Immature natural killer cell (primary cell): ENCODE measurements around the gene UFSP2. TPM values are rescaled to one million over a fixed set of nuclear protein-coding genes. Genes with fewer than 3 reads are reported as not detected.
"Not testable (repeated sequence)": the region's sequence is repeated elsewhere in the genome, so short reads cannot be mapped to it uniquely, and the experiment has no call there.

Experiments used
- DNase-seq, 3 donors: peaks; one replicate each; pipeline ENCODE4 v3.0.0; 2022; ENCODE audit warnings: mixed read lengths in 1 of 3
- H3K27ac Mint-ChIP-seq, 6 donors: one replicate each; pipeline ENCODE4 v1.8.0; 2020; ENCODE audit warnings: mixed read lengths in 6 of 6, mild to moderate bottlenecking in 5 of 6, inconsistent platforms in 4 of 6, moderate library complexity in 3 of 6
- H3K27me3 Mint-ChIP-seq, 3 donors: one replicate each; pipeline ENCODE4 v1.8.0; 2020 to 2021; ENCODE audit warnings: low read depth in 3 of 3, mild to moderate bottlenecking in 3 of 3, mixed read lengths in 3 of 3, moderate library complexity in 3 of 3, inconsistent platforms in 1 of 3
- H3K36me3 Mint-ChIP-seq, 3 donors: one replicate each; pipeline ENCODE4 v1.8.0; 2020; ENCODE audit warnings: mixed read lengths in 3 of 3, inconsistent platforms in 2 of 3, mild to moderate bottlenecking in 2 of 3
- H3K4me1 Mint-ChIP-seq, 2 donors: one replicate each; pipeline ENCODE4 v1.8.0; 2020; ENCODE audit warnings: inconsistent platforms in 2 of 2, mild to moderate bottlenecking in 2 of 2, mixed read lengths in 2 of 2, moderate library complexity in 1 of 2
- H3K4me3 Mint-ChIP-seq, 5 donors: one replicate each; pipeline ENCODE4 v1.8.0; 2020; ENCODE audit warnings: mild to moderate bottlenecking in 5 of 5, mixed read lengths in 5 of 5, inconsistent platforms in 3 of 5, moderate library complexity in 3 of 5
- H3K9me3 Mint-ChIP-seq, 6 donors: one replicate each; pipeline ENCODE4 v1.8.0; 2020; ENCODE audit warnings: mild to moderate bottlenecking in 6 of 6, mixed read lengths in 6 of 6, inconsistent platforms in 4 of 6, moderate library complexity in 3 of 6
- polyA plus RNA-seq, 3 donors: library from polyadenylated mRNA; unstranded; fragments of 300-500 nt; fragmentation: Illumina TruSeq; gene quantifications; one replicate each; pipeline ENCODE4 v1.2.3, GENCODE V29; 2021

Gene UFSP2
- polyA plus RNA-seq, 3 donors from 2014 or later, result 24.9 to 54.2 (median 31.9) TPM

DNA sequence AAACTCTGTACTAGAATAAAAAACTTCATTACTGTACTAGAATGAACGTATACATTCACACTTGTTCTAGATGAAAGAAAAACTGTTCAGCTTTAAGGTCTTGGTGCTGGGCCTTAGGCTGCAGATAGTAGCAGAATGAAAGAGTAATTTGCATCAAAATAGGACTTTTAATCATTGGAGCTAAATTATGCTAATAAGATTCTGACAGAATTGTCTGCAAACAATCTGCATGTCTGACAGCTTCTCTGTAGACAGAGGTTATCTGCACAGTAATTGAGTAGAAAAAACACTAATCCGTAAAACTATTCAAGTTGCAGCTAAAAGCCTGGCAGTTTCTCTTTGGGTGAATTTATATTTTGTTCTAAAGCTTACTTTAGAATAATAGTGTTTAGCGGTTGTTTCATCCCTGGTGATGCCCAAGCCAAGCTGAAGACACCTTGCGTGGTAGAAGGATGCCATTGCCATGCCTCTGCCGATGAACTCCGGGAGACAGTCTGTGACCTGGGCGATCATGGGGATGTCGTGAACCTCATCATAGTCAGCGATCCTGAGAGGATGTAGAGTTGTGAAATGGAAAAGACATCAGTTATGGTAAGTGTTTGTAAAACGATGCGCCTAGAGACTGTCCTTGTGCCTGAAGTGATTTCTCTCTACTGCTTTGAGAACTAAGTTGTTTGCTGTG lies 55.4 kb downstream of the UFSP2 start:
- Mint-ChIP-seq H3K4me1 (no peaks in the 10 kb centered on the region), H3K27me3 (no peaks in the 10 kb centered on the region), H3K27ac (no peak overlapping the region), H3K36me3 (peaks cover 0 to 27% (median 10%) of the 10 kb centered on the region in 3 donors), H3K4me3 (no peak overlapping the region), H3K9me3 (no peaks in the 10 kb centered on the region)
- DNase-seq, result no peak

DNA sequence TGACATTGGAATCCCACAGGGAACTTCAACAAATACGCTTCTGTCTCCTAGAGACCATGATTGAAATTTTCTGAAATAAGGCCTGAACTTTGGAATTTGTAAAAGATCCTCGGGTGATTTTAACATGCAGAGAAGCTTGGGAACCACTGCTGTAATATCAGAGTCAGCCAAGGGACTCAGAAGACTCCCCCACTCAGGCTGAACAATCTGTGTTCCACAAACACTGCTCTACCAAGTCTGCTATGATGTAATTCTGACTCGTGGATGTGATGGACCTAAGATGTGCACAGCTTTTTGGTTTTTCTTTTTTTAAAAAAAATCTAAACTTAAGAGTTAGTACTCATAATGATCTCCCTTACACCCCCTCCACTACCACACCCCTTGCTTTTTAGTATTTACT lies 56.0 kb downstream of the UFSP2 start:
- DNase-seq, result no peak
- Mint-ChIP-seq H3K36me3 (peaks cover 0 to 27% (median 10%) of the 10 kb centered on the region in 3 donors), H3K27ac (no peak overlapping the region), H3K4me3 (no peak overlapping the region), H3K27me3 (no peaks in the 10 kb centered on the region), H3K4me1 (no peaks in the 10 kb centered on the region), H3K9me3 (no peaks in the 10 kb centered on the region)

DNA sequence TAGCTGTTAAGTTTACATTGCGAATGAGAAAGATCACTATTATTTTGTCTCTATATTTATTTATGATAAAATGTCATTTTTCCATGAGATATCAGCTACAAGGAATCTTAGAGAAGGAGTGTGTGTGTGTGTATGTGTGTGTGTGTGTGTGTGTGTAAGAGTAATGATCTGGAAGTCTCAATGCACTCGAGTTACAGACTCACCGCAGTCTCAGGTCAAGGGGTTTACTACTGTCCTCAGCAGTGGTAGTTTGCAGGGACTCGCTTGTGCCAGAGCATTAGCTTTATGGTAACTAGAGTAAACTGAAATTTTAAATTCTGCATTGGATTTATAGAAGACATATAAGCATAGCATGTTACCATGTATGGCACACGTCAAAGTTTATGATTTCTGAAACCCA lies 60.9 kb downstream of the UFSP2 start:
- Mint-ChIP-seq H3K4me1 (no peaks in the 10 kb centered on the region), H3K36me3 (peaks cover 4 to 16% (median 4%) of the 10 kb centered on the region in 3 donors), H3K27me3 (no peaks in the 10 kb centered on the region), H3K4me3 (no peak overlapping the region), H3K27ac (no peak overlapping the region), H3K9me3 (no peaks in the 10 kb centered on the region)
- DNase-seq, result no peak

DNA sequence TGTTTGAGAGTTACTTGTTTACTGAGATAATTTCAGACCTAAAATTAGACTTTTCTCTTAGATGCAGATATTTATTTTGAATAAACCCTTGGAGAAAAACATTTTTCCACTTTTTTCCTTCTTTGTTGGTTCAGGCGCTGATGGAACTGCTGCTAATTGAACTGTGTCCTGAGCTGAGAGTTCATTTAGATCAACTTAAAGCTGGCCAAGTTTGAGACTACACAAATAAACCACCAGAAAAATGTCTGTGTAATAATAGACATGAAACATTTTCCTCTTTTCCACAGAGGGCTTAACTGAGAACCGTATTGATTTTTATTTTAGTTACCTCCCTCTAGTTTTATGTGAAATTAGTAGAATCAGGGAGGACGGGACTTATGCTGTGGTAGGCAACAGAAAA lies 62.5 kb downstream of the UFSP2 start:
- Mint-ChIP-seq H3K27me3 (no peaks in the 10 kb centered on the region), H3K36me3 (peaks cover 4 to 23% (median 8%) of the 10 kb centered on the region in 3 donors), H3K9me3 (no peaks in the 10 kb centered on the region), H3K27ac (no peak overlapping the region), H3K4me1 (no peaks in the 10 kb centered on the region), H3K4me3 (no peak overlapping the region)
- no peak for DNase-seq

DNA sequence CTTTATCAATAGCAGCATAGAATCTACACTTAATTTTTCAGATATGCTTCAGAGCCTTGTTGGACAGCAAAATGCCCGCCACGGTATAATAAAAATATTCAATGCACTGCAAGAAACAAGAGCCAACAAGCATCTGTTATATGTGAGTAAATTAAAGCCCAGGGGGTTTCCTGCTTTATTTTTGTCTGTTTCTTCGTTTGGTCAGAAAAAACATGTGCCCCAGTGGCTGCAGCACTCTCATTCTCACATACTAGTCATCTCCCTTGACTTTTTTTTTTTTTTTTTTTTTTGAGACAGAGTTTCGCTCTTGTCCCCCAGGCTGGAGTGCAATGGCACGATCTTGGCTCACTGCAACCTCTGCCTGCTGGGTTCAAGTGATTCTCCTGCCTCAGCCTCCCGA lies 63.2 kb downstream of the UFSP2 start:
- peaks cover 8 to 28% (median 11%) of the 10 kb centered on the region in 3 donors for H3K36me3 Mint-ChIP-seq
- H3K4me3 Mint-ChIP-seq, H3K27me3 Mint-ChIP-seq, H3K4me1 Mint-ChIP-seq, DNase-seq, H3K27ac Mint-ChIP-seq, H3K9me3 Mint-ChIP-seq: not testable (repeated sequence)

DNA sequence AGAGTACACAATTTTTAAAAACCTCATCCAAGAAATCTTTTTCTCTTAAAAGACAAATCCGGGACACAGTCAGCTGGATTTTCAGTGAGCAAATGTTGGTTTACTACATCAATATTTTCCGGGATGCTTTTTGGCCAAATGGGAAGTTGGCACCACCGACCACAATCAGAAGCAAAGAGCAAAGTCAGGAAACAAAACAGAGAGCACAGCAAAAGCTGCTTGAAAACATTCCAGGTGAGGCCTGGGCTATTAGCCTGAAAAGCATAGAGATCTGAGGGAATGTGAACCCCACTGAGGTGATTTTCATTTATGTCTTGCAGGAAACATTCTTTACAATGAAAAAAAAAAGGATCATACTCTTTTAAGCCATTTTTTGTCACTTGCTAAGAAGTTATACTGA lies 63.9 kb downstream of the UFSP2 start:
- H3K9me3 Mint-ChIP-seq, result no peaks in the 10 kb centered on the region
- DNase-seq, result no peak
- H3K27ac Mint-ChIP-seq, result no peak overlapping the region
- peaks cover 9 to 35% (median 13%) of the 10 kb centered on the region in 3 donors for H3K36me3 Mint-ChIP-seq
- no peak overlapping the region for H3K4me3 Mint-ChIP-seq
- no peaks in the 10 kb centered on the region for H3K27me3 Mint-ChIP-seq
- H3K4me1 Mint-ChIP-seq, result no peaks in the 10 kb centered on the region

DNA sequence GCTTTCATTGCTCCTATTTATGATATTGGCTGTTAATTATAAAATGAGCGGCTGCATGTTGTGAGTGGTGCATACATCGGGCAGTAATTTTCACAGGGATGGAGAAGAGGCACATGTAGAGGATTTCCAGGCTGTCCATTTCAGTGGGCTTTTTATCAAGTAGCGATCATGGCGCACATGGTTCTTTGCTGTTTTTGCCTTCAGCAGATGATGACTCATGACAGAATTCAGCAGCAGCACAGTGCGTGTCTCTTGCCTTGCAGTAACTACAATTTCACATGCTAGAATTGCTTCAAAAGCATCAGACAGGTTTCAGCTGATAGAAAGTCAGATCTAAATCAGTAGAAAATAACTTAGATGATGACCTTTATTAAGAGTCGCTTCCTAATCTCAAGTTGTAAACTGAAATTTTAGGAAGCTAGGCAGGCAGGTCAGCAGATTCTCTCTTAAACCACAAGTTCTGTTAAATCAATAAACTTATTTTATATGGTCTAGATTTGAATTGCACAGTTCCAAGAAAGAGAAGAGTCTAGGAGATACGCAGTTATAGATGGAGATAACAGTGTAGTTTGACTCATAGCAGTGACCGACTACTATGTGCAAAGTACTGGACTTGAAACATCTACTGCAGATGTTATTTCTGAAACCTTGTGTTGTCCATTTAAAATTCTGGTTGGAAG lies 65.9 kb downstream of the UFSP2 start:
- Mint-ChIP-seq H3K27ac (no peak overlapping the region), H3K27me3 (no peaks in the 10 kb centered on the region), H3K4me1 (no peaks in the 10 kb centered on the region), H3K36me3 (peaks cover 16 to 30% (median 22%) of the 10 kb centered on the region in 3 donors), H3K9me3 (no peaks in the 10 kb centered on the region), H3K4me3 (no peak overlapping the region)
- no peak for DNase-seq

DNA sequence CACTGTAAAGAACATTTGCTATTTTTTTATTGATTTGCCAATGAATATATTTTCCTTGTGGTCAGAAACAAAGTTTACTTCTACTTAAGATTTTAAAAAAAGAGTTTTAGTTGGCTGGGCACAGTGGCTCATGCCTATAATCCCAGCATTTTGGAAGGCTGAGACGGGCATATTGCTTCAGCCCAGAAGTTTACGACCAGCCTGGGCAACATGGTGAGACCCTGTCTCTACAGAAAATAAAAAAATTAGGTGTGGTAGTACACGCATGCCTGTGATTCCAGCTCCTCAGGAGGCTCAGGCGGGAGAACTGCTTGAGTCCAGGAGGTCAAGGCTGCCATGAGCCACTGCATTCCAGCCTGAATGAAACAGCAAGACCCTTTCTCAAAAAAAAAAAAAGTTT lies 66.8 kb downstream of the UFSP2 start:
- no peak for DNase-seq
- Mint-ChIP-seq H3K27ac (no peak overlapping the region), H3K36me3 (peaks cover 16 to 36% (median 22%) of the 10 kb centered on the region in 3 donors), H3K27me3 (no peaks in the 10 kb centered on the region), H3K4me3 (no peak overlapping the region), H3K9me3 (no peaks in the 10 kb centered on the region), H3K4me1 (no peaks in the 10 kb centered on the region)

DNA sequence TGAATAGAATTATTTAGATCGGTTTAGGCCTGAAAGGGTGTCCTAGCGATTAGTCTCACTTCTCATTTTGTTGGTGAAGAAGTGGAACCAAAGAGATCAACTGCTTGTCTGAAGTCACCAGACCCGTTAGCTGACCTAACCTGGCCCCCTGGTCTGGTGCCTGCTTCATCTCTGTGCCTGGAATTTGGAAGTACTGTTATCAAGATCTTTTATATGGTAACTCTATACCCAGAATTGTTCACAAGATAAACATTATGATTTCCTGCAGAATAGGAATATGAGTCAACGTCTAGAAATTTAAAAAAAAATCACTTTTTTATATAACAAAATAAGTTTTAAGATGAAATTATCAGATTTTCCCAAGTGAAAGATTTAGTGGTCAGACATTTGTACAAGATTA lies 67.2 kb downstream of the UFSP2 start:
- Mint-ChIP-seq H3K9me3 (no peaks in the 10 kb centered on the region), H3K36me3 (peaks cover 16 to 37% (median 22%) of the 10 kb centered on the region in 3 donors), H3K27ac (no peak overlapping the region)

DNA sequence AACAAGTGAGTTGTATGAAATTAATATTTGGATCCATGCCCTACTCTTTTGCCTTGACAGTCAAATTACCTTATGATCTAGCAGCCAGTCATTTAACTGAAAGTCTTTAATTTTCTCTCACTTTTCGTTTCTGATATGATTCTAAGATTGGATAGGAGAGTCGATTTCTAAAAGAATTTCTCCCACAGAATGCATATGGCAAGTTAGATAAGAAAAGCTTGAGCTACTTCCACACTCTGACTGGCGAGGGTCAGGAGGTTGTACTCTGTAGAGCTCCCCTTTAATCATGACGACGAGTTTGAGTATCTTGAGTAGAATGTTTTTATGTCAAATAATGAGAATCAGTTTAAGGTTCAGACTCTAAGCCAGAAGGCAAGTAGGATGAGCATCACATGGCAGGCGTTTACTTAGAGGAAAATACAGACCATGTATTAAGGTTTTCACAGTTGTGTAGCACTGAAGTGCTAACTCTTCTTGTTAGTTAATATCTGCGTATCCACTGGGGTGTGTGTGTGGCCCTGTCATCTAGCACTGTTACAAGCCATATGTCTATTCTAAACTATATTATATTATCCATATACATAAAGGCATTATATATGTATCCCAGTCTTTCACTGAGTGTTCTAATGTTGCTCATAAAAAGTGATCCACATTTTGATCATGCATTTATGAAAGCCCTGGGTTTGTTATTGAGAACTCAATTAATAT lies 67.9 kb downstream of the UFSP2 start:
- no peak for DNase-seq
- H3K36me3 Mint-ChIP-seq, result peaks cover 16 to 36% (median 22%) of the 10 kb centered on the region in 3 donors
- peak overlapping the region in 1 of 6 donors; percentile 41 for H3K27ac Mint-ChIP-seq
- no peaks in the 10 kb centered on the region for H3K27me3 Mint-ChIP-seq
- H3K4me3 Mint-ChIP-seq, result no peak overlapping the region
- H3K4me1 Mint-ChIP-seq, result no peaks in the 10 kb centered on the region
- H3K9me3 Mint-ChIP-seq, result no peaks in the 10 kb centered on the region

More for the DNA sequence above, 67.2 kb downstream of the UFSP2 start:
- Mint-ChIP-seq H3K4me1 (no peaks in the 10 kb centered on the region), H3K27me3 (no peaks in the 10 kb centered on the region), H3K4me3 (no peak overlapping the region)
- DNase-seq, result no peak

DNA sequence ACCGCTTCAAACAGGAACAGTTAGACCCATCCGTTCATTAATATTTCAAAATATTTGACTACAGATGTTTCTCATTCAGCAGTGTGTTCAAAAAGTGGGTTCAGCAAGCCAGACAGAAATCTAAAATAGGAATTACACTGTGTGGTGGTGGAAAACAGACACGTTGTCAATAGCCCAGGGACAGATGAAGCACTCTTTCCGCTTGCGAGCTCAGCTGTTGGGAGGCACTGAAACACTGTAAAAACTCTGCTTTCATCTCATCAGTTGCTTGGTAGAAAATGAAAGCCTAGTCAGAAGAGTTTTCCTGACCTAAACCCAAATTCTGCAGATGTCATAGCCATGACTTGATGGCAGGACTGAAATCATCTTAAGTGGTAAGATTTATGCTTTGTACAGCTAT lies 68.6 kb downstream of the UFSP2 start:
- H3K9me3 Mint-ChIP-seq, result no peaks in the 10 kb centered on the region
- no peak for DNase-seq
- H3K36me3 Mint-ChIP-seq, result peaks cover 20 to 42% (median 29%) of the 10 kb centered on the region in 3 donors
- peaks cover 0 to 2% (median 0%) of the 10 kb centered on the region in 3 donors for H3K27me3 Mint-ChIP-seq
- no peak overlapping the region for H3K4me3 Mint-ChIP-seq
- H3K4me1 Mint-ChIP-seq, result no peaks in the 10 kb centered on the region
- no peak overlapping the region for H3K27ac Mint-ChIP-seq

DNA sequence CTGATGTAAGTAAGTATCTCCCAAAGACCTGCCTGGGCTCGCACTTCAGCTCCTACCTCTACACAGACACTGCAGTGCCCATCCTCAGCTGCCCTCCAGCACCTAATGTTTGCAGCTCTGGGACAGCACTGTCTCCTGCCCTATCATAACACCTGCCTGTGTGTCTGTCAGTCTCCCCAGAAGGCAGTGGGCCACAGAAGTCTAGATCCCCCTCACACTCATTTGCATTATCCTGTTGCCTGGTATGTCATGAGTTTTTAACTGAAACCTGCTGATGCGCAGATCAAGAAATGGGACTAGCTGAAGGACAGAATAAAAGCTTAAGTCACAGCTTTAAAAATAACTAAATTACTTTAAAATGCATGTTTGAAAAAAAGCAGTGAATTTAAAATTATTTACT lies 73.0 kb downstream of the UFSP2 start:
- Mint-ChIP-seq H3K27ac (peak overlapping the region in 1 of 6 donors; percentile 10), H3K9me3 (no peaks in the 10 kb centered on the region), H3K4me3 (no peak overlapping the region), H3K27me3 (peaks cover 0 to 2% (median 0%) of the 10 kb centered on the region in 3 donors), H3K36me3 (peaks cover 37 to 65% (median 54%) of the 10 kb centered on the region in 3 donors), H3K4me1 (no peaks in the 10 kb centered on the region)
- no peak for DNase-seq

DNA sequence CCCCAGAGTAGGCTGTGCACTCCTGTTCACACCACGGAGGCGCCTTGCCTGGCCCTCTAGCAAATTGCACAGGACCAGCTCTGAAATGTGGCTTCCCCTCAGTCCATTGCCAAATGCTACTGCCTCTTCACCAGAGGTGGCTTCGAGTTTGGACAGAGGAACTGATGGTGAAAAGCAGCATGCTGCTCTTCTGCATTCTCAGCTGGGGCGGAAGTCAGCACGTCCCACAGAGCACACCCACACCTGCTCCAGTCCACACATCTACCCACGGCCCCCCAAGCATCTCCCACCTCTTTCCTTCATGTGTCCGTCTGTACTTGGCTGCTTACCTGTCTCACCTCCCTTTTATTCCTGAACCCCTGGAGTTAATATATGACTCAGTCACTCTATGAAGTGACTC lies 73.6 kb downstream of the UFSP2 start:
- no peak for DNase-seq
- Mint-ChIP-seq H3K4me3 (no peak overlapping the region), H3K27me3 (peaks cover 0 to 2% (median 0%) of the 10 kb centered on the region in 3 donors), H3K9me3 (no peaks in the 10 kb centered on the region), H3K4me1 (no peaks in the 10 kb centered on the region), H3K36me3 (peaks cover 37 to 62% (median 54%) of the 10 kb centered on the region in 3 donors), H3K27ac (no peak overlapping the region)

DNA sequence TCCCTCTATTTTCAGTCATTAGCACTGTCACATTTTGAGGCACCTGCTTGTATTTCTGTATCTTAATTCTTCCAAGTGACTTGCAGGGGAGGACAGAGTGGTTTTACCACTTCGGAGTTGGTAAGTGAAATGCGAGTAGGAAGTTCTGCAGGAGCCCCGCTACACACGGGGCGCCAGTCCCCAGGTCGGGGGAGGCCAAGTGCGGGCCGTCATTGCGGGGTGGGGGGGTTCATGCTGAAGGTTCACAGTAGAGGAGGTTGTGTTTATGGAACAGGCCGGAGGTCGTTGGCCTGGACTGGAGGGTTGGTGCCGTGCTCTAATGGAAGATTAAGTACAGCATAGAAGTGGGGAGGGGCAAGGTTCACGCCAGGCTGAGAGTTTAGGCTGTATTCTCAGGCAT lies 74.1 kb downstream of the UFSP2 start:
- Mint-ChIP-seq H3K27me3 (peaks cover 0 to 2% (median 0%) of the 10 kb centered on the region in 3 donors), H3K27ac (no peak overlapping the region), H3K36me3 (peaks cover 42 to 62% (median 59%) of the 10 kb centered on the region in 3 donors), H3K9me3 (no peaks in the 10 kb centered on the region), H3K4me1 (no peaks in the 10 kb centered on the region), H3K4me3 (no peak overlapping the region)
- DNase-seq, result no peak
